Mesenteric fat pad (tissue), 1 donor: ENCODE measurements around the gene MYBPC2. TPM values are rescaled to one million over a fixed set of nuclear protein-coding genes. Genes with fewer than 3 reads are reported as not detected.
"Not testable (repeated sequence)": the region's sequence is repeated elsewhere in the genome, so short reads cannot be mapped to it uniquely, and the experiment has no call there.

Experiments used
- DNase-seq: peaks from one replicate; pipeline ENCODE4 v3.0.0-alpha.2; 2020; ENCODE audit warnings: low spot score
- total RNA-seq: library from RNA; stranded (reverse); fragmentation: NEBNext Ultra II Directional; extraction: Animal tissue kit (Norgen Biotek cat#: 25700); gene quantifications from one replicate; pipeline ENCODE4 v1.2.1, GENCODE V29; 2021
- donor health status: DM: yes; HTN: yes; CAD: no.

MYBPC2 gene
- total RNA-seq, 1 donor from 2014 or later: not detected

GRCh38 chr19:50427318-50427925 is 5.3 kb upstream of the MYBPC2 start:
- no peak for DNase-seq

- peak; percentile 93 for DNase-seq
Observed at GRCh38 chr19:50427997-50428425, 4.7 kb upstream of the MYBPC2 start.

GRCh38 chr19:50428772-50429463 is 3.8 kb upstream of the MYBPC2 start:
- DNase-seq: no peak

GRCh38 chr19:50430888-50431342 is 1.8 kb upstream of the MYBPC2 start:
- DNase-seq: no peak

GRCh38 chr19:50431343-50432220 is 1.1 kb upstream of the MYBPC2 start:
- peak; percentile 95 for DNase-seq

DNA sequence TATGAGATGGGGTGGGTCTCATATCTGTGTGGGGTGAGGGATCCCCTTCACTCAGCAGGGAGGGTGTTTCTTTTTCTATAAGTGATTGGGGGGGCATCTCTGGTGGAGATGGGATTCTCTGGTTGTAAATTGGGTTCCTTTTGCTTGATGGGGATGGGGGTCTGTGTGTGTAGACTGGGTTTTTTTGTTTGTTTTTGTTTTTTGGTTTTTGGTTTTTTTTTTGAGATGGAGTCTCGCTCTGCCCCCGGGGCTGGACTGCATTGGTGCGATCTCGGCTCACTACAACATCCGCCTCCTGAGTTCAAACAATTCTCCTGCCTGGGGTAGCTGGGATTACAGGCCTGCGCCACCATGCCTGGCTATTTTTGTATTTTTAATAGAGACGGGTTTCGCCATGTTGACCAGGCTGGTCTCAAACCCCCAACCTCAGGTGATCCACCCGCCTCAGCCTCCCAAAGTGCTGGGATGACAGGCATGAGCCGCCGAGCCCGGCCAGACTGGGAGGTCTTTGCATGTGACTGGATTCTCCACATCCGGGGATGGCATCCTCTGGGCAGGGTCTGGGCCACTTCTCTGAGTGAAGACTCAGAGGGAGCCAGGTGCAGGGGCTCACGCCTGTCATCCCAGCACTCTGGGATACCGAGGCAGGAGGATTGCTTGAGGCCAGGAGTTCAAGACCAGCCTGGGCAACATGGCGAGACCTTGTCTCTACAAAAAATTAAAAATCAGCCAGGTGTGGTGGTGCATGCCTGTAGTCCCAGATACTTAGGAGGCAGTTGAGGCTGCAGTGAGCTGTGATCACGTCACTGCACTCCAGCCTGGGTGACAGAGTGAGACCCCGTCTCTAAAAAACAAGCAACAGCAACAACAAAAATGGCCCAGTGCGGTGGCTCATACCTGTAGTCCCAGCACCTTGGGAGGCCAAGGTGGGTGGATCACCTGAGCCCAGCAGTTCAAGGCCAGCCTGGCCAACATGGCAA is 799 bp downstream of the MYBPC2 start:
- no peak for DNase-seq

GRCh38 chr19:50434525-50434924 is 1.8 kb downstream of the MYBPC2 start:
- no peak for DNase-seq

DNA sequence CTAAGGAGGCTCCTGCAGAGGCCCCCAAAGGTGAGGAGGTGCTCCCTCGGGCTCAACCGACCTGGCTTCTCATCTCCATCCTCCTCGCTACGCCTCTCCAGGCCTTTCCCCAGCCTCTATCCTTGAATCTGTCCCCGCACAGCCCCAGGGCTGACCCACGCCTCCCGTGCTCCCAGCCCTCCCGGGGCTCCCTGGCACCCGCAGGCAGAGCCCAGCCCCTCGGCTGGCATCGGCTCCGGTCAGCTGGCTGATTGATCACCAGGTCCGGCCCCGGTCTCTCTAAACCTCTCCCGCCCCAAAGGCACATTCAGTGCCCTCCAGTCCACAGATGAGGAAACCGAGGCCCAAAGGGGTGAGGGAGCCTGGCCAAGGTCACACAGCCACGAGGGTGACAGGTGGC is 2.5 kb downstream of the MYBPC2 start:
- no peak for DNase-seq

GRCh38 chr19:50435627-50436026 is 2.9 kb downstream of the MYBPC2 start:
- DNase-seq: no peak

DNA sequence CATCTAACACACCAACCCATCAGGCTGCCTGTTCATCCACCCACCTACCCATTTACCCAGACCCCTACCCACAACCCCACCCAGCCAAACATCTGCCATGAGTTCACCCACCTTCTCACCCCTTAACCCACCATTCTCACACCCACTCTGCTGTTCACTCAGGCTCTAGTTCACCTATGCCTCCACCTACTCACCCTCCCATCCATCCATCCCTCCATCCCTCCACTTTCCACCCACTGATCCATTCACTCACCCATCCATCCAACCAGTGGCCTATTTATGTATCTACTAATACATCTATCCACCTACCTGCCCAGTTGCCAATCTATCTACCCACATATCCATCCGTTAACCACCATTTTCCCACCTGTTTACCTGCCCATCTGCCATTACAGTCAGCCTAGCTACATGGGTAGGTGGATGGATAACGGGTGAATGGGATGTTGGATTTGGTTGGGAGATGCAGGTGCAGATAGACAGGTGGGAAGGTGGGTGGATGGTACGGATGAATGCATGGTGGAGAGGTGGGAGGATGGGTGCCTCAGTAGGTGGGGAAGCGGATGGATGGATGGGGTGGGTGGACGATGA is 5.3 kb downstream of the MYBPC2 start:
- no peak for DNase-seq

- not testable (repeated sequence) for DNase-seq
Observed at GRCh38 chr19:50439130-50439529, 6.4 kb downstream of the MYBPC2 start.

DNA sequence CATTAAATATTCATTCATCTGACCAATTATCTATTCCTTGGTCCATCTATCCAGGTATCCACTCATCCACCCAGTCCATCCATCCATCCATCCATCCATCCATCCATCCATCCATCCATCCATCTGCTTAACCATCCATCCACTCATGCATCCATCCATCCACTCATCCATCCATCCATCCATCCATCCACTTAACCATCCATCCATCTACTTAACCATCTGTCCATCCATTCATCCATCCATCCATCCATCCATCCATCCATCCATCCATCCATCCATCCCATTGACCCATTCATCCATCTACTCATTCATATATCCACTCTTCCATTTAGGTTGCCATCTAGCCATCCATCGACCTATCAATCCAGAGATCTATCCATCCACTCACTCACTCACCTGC is 11.4 kb downstream of the MYBPC2 start:
- no peak for DNase-seq

- no peak for DNase-seq
Observed at GRCh38 chr19:50447053-50447452, 14.4 kb downstream of the MYBPC2 start.

DNA sequence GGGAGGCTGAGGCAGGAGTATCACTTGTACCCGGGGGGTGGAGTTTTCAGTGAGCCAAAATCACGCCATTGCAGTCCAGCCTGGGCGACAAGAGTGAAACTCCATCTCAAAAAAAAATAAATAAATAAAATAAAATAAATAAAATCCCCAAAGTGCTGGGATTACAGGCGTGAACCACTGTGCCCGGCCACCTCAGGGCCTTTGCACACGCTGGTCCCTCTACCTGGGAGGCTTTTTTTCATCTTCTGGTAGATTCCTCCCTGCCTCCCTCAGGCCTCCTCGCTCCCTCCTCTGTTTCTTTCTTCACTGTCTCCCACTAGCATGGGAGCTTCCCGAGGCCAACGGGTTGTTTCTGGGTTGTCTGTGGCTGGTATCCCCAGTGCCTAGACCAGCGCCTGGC is 15.1 kb downstream of the MYBPC2 start:
- no peak for DNase-seq

GRCh38 chr19:50449236-50449899 is 16.7 kb downstream of the MYBPC2 start:
- DNase-seq: no peak

- DNase-seq: no peak
Observed at GRCh38 chr19:50450369-50451222, 17.9 kb downstream of the MYBPC2 start.

- no peak for DNase-seq
Observed at GRCh38 chr19:50451223-50451534, 18.5 kb downstream of the MYBPC2 start.

DNA sequence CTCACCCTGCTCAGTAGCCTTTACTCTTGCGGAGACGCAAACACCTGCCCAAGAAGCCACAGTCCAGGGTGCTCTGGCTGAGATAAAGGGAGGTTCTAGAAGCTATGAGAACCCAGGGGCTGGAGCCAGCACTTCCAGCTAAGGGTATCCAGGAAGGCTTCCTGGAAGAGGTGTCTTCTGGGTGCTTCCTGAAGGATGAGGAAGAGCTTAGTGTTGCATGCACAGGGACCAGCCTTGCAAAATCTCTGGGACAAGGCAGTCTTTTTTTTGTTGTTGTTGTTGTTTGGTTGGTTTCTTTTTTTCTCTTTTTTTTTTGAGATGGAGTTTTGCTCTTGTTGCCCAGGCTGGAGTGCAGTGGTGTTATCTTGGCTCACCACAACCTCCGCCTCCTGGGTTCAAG is 20.6 kb downstream of the MYBPC2 start:
- DNase-seq: no peak

DNA sequence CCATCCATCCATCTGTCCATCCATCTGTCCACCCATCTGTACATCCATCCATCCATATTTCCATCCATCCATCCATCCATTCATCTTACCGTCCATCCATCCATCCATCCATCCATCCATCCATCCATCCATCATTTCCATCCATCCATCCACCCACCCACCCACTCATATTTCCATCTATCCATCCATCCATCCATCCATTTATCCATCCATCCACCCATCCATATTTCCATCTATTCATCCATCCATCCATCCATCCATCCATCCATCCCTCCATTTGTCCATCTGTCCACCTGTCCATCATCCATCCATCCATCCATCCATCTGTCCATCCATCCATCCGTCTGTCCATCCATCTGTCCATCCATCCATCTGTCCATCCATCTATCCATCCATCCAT is 23.3 kb downstream of the MYBPC2 start:
- DNase-seq: no peak
